Measurements from ENCODE around the gene TSHZ2. TPM values are rescaled to one million over a fixed set of nuclear protein-coding genes. Genes with fewer than 3 reads are reported as not detected.

The TSHZ2 gene
- total and polyA plus RNA-seq, 2 donors (not counting 1 experiment from before 2014, with no cell fraction given): 1.00 to 5.7 TPM

DNA sequence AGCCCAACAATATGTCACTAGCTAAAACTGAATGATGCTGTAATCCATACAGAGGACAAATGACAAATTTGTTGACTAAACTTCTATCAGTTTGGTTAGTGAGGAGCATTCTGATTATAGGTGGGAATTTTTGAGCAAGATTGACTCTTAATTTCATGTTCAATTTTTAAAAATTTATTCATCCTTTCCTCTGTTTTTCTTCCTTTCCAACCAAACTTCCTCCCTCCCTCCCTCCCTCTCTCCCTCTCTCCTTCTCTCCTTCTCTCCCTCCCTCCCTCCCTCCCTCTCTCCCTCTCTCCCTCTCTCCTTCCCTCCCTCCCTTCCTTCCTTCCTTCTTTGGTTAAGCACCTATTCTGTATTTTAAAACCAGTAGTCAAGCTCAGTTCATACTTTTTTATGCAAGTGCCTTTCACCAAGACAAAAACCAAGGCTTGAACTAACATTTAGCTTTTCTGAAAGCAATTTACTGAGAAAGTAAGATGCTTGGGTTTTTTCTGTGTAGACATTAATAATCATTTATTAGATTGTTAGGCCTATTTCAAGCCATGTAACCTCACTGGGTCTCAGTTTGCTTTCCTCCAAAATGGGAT lies 112.3 kb downstream of the TSHZ2 start:
- no peak overlapping the region for H3K4me2 ChIP-seq (replicated peaks; ENCODE audit: low read depth, low read length, poor library complexity, severe bottlenecking)

GRCh38 chr20:53085720-53086119 lies 113.6 kb downstream of the TSHZ2 start:
- ChIA-PET CTCF (no interaction called here), POLR2A (interaction anchor here (0.6 kb wide), 1 partner anchor 84 kb away, joined by 3 read pairs; no protein-coding TSS in a partner anchor)
- no peak overlapping the region for H3K4me3 Mint-ChIP-seq
- Histone ChIP-seq H4K20me1 (ENCODE audit: control insufficient read depth, insufficient read depth, low read length, poor library complexity, severe bottlenecking) (no peaks in the 10 kb centered on the region), H3K36me3 (replicated peaks in 1 of 2; ENCODE audit: control extremely low read depth in 1 of 2, control insufficient read depth in 1 of 2, extremely low read depth in 1 of 2, insufficient read depth in 2 of 2, low read length in 1 of 2) (no peaks in the 10 kb centered on the region), H3K9ac (ENCODE audit: low read length) (no peak overlapping the region), H3K9me3 (ENCODE audit: control extremely low read depth in 1 of 3, control insufficient read depth in 2 of 3, insufficient read depth in 1 of 3, low read length in 2 of 3) (no peaks in the 10 kb centered on the region), H3K27ac (ENCODE audit: low read length in 2 of 2) (no peak overlapping the region), H3K27me3 (replicated peaks in 1 of 4; ENCODE audit: control extremely low read depth in 1 of 4, control insufficient read depth in 3 of 4, insufficient read depth in 4 of 4, low read length in 3 of 4) (no peaks in the 10 kb centered on the region), H2AFZ (ENCODE audit: insufficient read depth, low read depth, low read length, poor library complexity, severe bottlenecking) (no peak overlapping the region), H3K79me2 (ENCODE audit: control insufficient read depth, insufficient read depth, low read length) (no peaks in the 10 kb centered on the region), H3K4me3 (ENCODE audit: control extremely low read depth in 1 of 5, extremely low read depth in 1 of 5, insufficient read depth in 1 of 5, low read depth in 2 of 5, low read length in 4 of 5) (no peak overlapping the region), H3K4me1 (ENCODE audit: control insufficient read depth in 2 of 2, insufficient read depth in 2 of 2, low read length in 2 of 2) (peaks cover 0 to 6% of the 10 kb centered on the region in 2 donors), H3K4me2 (replicated peaks; ENCODE audit: low read depth, low read length, poor library complexity, severe bottlenecking) (no peak overlapping the region)
- no peaks in the 10 kb centered on the region for H3K27me3 Mint-ChIP-seq
- H3K27ac Mint-ChIP-seq: no peak overlapping the region
- peak; percentile 41 for DNase-seq
- no peaks in the 10 kb centered on the region for H3K9me3 Mint-ChIP-seq (ENCODE audit: insufficient read depth)
- no peak for TF ChIP-seq CTCF (IDR thresholded peaks at IDR 0.05)
- TF ChIP-seq EZH2 (IDR thresholded peaks at IDR 0.05; ENCODE audit: borderline replicate concordance, insufficient read depth, low read depth, low read length, poor library complexity, severe bottlenecking): no peak
- WGBS (ENCODE audit: insufficient coverage): 0% methylated on average over 3 of the region's 5 CpGs
- intact Hi-C loops (cut with micrococcal nuclease): no loop called here
- peaks cover 9% of the 10 kb centered on the region for H3K4me1 Mint-ChIP-seq
- peak; percentile 69 for ATAC-seq (ENCODE audit: low read depth)

More for the DNA sequence above, 112.3 kb downstream of the TSHZ2 start:
- H3K27ac ChIP-seq (ENCODE audit: low read length in 2 of 2): no peak overlapping the region
- TF ChIP-seq EZH2 (IDR thresholded peaks at IDR 0.05; ENCODE audit: borderline replicate concordance, insufficient read depth, low read depth, low read length, poor library complexity, severe bottlenecking) (no peak), CTCF (IDR thresholded peaks at IDR 0.05) (no peak)
- H3K27ac Mint-ChIP-seq: no peak overlapping the region
- no peak overlapping the region for H3K9ac ChIP-seq (ENCODE audit: low read length)
- H3K27me3 ChIP-seq (replicated peaks in 1 of 4; ENCODE audit: control extremely low read depth in 1 of 4, control insufficient read depth in 3 of 4, insufficient read depth in 4 of 4, low read length in 3 of 4): no peaks in the 10 kb centered on the region
- H3K4me3 Mint-ChIP-seq: no peak overlapping the region
- peaks cover 0 to 6% of the 10 kb centered on the region in 2 donors for H3K4me1 ChIP-seq (ENCODE audit: control insufficient read depth in 2 of 2, insufficient read depth in 2 of 2, low read length in 2 of 2)
- peaks cover 9% of the 10 kb centered on the region for H3K4me1 Mint-ChIP-seq
- H3K79me2 ChIP-seq (ENCODE audit: control insufficient read depth, insufficient read depth, low read length): no peaks in the 10 kb centered on the region
- intact Hi-C loops (cut with micrococcal nuclease): no loop called here
- no peaks in the 10 kb centered on the region for H3K9me3 Mint-ChIP-seq (ENCODE audit: insufficient read depth)
- H3K36me3 ChIP-seq (replicated peaks in 1 of 2; ENCODE audit: control extremely low read depth in 1 of 2, control insufficient read depth in 1 of 2, extremely low read depth in 1 of 2, insufficient read depth in 2 of 2, low read length in 1 of 2): no peaks in the 10 kb centered on the region
- ATAC-seq (ENCODE audit: low read depth) (no peak), DNase-seq (no peak)
- H2AFZ ChIP-seq (ENCODE audit: insufficient read depth, low read depth, low read length, poor library complexity, severe bottlenecking): no peak overlapping the region
- ChIA-PET CTCF (no interaction called here), POLR2A (no interaction called here)
- H4K20me1 ChIP-seq (ENCODE audit: control insufficient read depth, insufficient read depth, low read length, poor library complexity, severe bottlenecking): no peaks in the 10 kb centered on the region
- H3K27me3 Mint-ChIP-seq: no peaks in the 10 kb centered on the region
- H3K9me3 ChIP-seq (ENCODE audit: control extremely low read depth in 1 of 3, control insufficient read depth in 2 of 3, insufficient read depth in 1 of 3, low read length in 2 of 3): no peaks in the 10 kb centered on the region
- no peak overlapping the region for H3K4me3 ChIP-seq (ENCODE audit: control extremely low read depth in 1 of 5, extremely low read depth in 1 of 5, insufficient read depth in 1 of 5, low read depth in 2 of 5, low read length in 4 of 5)
